LoVo (cell line): ENCODE results near the gene DDAH1.

ENCODE experiments used
- DNase-seq: peaks from one replicate; pipeline ENCODE4 v3.0.0-alpha.2; 2016; ENCODE audit warnings: low spot score

The DDAH1 gene

GRCh38 chr1:85440612-85441011 lies 24.3 kb downstream of the DDAH1 start:
- no peak for DNase-seq

- DNase-seq = no peak
These were observed 26.6 kb downstream of the DDAH1 start for GRCh38 chr1:85438353-85438752.

GRCh38 chr1:85437139-85437538 lies 27.8 kb downstream of the DDAH1 start:
- DNase-seq = no peak

GRCh38 chr1:85433096-85433495 lies 31.9 kb downstream of the DDAH1 start:
- DNase-seq = no peak

GRCh38 chr1:85428471-85429089 lies 36.4 kb downstream of the DDAH1 start:
- DNase-seq = no peak

- DNase-seq = no peak
These were observed 37.1 kb downstream of the DDAH1 start for GRCh38 chr1:85427849-85428248.

DNA sequence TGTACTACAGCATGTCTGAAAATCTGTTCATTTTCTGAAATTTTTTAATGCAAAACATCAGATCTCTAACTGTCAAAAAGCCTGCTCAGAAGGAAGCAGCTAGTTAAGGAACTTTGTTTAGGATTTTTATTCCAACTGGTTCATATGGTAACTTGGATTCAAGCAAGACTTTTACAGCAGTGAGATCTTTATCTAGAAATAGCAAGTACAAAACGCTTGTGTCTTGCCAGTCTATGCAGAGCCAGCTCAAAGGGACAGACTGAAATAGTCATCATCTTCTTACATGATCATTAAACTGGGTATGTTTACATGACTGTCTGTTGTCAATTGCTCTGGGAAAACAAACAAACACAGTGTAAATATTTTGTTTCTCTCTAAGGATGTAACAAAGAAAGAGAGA lies 37.6 kb downstream of the DDAH1 start:
- DNase-seq = no peak

DNA sequence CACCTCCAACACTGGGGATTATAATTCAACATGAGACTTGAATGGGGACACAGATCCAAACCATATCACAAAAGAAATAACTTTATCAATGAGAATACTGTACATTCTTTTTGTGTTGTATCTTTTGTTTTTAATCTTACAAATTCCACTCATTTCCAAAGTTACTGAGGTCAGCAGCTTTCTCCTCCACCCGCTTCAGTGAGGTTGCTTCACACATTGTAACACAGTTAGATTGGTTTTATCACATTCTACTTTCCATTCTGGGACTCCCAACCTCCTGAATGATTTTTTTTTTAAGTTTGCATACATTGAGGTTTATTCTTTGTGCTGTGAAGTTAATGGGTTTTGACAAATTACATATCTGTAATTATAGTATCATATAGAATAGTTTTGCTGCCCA lies 43.8 kb downstream of the DDAH1 start:
- no peak for DNase-seq

- no peak for DNase-seq
These were observed 44.8 kb downstream of the DDAH1 start for GRCh38 chr1:85420199-85420598.

DNA sequence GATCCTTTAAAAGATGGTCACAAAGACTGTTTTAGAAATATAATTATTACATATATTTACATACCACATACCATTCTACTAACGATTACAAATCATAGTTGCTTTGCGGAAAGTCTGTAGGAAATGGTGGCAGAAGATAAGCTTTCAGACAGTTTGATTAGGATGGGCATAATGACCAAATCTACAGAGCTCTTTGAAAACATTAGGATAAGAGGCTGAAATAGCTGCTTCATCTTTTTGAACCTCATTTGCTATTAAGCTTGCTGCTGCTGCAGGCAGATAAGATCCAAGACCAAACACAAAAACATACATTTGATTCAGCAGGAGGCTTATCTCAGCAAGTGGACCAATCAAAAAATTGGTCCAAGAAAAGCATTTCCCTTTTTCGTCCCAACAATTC lies 47.1 kb downstream of the DDAH1 start:
- no peak for DNase-seq

GRCh38 chr1:85417017-85417416 lies 47.9 kb downstream of the DDAH1 start:
- no peak for DNase-seq

- no peak for DNase-seq
These were observed 51.8 kb downstream of the DDAH1 start for GRCh38 chr1:85413169-85413568.

DNA sequence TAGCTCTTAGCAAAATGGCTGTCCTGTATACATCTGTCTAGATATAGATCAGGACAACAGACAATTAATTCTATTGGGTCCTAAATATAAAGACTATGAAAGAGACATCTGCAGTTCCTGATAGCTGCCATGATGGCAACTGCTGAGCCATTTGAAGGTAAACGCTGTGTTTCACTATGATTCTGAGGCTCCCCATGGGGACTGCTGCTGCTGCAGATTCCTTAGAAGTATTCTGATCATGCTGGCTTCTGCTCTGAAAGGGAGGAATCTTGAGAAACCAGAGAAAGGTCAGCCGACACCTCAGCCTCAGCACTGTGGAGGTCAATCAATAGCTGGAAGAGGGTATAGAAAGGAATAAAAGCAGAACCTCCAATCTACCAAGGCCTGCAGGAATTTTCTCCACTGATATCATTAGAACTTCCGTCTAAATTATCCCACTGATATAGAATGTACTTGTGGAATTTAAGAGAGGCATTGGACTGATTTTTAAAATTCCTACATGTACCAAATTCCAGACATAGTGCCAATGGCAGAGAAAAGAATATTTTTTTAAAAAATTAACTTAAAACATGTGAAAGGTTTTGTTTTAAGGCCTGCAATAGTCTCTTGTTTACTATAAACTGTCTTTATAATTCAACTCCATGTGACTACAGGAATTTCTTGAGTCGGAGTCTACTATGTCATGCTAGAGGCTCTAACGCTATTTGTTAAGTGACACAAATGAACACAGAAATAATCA lies 53.2 kb downstream of the DDAH1 start:
- DNase-seq = no peak

GRCh38 chr1:85409516-85409915 lies 55.4 kb downstream of the DDAH1 start:
- DNase-seq = no peak

DNA sequence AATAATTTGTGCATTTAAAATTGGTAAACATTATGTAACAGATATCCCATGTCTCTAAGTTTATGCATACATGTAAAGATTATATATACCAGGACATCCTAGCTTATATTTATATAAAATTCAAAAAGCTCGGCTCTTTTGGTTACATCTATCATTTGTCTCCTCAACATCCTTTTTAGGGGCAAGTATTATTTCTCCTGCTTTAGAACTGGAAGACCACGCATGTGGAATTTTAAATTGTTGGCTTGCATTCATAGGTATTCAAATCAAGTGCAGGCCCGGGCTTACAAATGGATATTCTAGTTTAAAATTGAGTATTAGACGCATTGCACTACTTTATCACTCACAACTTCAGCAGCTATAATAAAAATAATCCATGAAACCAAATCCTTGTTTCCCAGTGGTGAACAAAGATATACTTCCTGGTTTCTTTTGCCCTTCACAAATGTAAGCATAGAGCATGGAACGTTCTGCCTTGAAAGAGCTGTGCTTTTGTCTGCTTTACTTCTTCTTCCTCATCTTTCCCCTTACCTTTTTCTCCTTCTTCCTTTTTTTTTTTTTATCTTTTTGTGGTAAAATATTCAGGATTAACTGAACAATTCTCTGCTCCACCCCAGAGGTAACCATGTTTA lies 57.1 kb downstream of the DDAH1 start:
- no peak for DNase-seq

- peak; percentile 24 for DNase-seq
These were observed 57.9 kb downstream of the DDAH1 start for GRCh38 chr1:85406887-85407533.

DNA sequence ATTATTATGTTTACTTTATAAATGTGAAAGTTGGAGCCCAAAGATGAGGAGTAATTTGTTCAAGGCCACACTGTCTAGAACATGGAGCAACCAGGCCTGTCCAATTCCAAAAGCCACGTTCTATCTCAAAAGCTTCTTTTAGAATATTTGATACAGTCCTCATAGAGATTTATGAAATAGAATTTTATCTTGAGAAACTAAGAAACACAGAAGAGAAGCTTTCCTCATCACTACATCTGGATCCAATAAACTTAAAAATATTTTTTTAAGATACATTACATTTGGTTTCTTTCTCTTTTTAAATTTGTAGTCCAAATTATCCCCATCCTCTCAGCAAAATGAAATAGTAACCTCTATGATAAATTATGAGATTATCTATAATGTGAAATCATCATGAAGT lies 58.9 kb downstream of the DDAH1 start:
- DNase-seq = no peak

DNA sequence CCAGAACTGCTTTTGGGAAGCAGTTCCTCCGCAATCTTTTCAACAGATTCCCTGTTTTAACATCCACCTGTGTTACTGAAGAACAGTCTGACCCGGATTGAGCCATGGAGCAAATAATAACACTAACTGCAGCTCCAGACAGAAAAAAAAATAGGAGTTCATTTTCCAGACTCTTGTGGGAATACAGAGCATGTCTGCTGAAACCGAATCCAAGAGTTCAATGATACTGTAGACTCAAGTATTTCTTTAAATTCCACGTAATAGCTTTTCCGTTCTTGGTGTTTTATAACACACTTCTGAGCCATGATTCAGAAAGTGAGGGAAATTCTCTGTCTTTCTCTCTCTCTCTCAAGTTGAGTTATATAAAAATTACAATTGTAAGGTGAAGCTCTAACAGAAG lies 60.6 kb downstream of the DDAH1 start:
- no peak for DNase-seq

DNA sequence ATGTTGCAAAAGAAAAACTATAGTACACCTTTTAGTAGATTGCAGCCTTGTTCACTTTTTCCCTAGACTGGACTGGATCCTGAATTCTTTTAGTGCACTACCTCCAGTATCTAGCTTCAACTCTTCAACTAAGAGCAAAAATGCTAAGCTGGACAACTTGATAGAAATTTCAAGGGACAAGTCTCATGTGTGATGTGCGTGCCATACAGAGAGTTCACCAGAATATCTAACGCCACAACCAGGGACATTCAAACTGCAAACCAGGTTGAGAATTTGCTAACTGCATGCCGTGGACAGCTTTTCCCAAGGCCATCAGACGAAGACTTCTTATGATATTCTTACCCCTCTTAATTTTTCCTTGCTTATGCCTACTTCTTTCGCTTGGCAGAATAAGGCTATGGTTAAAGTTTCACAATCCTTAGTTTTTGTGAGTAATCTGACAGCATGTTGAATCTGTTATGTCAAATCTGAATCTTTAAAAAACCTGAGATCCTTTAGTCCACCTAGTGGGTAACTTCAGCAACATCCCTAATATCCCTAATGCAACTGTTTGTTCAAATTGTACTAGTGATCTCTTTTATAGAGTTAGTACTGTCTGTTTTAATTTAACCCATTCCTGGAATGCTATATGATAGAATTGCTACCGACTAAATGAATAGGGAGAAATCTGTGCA lies 66.4 kb downstream of the DDAH1 start:
- DNase-seq = no peak

DNA sequence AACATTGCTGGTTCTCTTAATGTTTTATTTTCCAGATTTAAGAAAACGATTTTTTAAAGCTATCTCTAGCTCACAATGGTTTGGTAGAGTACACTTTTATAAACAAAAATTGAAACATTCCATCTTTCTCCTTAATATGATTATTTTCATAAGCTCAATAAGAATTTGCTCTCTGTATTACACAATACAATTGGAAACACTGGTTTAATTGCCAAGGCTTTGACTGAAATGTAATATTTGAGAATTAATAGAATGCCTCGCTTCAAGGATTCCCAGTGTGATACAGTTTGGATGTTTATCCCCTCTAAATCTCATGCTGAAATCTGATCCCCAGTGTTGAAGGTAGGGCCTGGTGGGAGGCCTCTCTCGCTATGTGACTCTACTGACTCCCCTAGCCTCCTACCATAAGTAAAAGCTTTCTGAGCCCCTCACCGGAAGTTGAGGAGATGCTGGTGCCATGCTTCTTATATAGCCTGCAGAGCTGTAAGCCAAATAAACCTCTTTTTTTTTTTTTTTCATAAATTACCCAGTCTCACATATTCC lies 67.4 kb downstream of the DDAH1 start:
- no peak for DNase-seq

DNA sequence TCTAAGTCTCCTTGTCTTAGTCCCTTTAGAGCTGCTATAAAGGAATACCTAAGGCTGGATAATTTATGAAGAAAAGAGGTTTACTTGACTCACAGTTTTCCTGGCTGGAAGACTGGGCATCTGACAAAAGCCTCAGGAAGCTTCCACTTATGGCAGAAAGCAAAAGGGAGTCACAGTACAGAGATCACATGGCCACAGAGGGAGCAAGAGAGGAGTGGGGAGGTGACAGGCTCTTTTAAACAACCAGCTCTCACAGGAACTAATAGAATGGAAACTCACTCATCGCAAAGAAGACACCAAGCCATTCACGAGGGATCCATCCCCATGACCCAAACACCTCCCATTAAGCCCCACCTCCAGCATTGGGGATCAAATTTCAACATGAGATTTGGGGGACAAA lies 68.8 kb downstream of the DDAH1 start:
- DNase-seq = no peak

- DNase-seq = no peak
These were observed 70.8 kb downstream of the DDAH1 start for GRCh38 chr1:85394130-85394529.
